Right lobe of liver (tissue), 4 donors: ENCODE data around the gene ADARB2.

Source experiments
- POLR2A ChIP-seq: fragments of 450-650 bp; IDR thresholded peaks from one replicate; pipeline ENCODE4 v1.6.1; 2017; ENCODE audit warnings: antibody characterized with exemption, mild to moderate bottlenecking
- TF ChIP-seq, protein P1 (sequence below), 4 donors: fragments of 200-600 bp in 3 of 4; fragments of 450-650 bp in 1 of 4; IDR thresholded peaks; one replicate each; pipeline versions ENCODE4 v1.5.1 to v1.8.0; 2016 to 2022; ENCODE audit warnings: antibody characterized with exemption in 4 of 4, mild to moderate bottlenecking in 2 of 4
- donor health status: DM: no; HTN: no; CAD: no.
- donor health status: DM: no; HTN: no; CAD: no.
- donor health status: DM: no; HTN: yes; CAD: no.

DNA sequence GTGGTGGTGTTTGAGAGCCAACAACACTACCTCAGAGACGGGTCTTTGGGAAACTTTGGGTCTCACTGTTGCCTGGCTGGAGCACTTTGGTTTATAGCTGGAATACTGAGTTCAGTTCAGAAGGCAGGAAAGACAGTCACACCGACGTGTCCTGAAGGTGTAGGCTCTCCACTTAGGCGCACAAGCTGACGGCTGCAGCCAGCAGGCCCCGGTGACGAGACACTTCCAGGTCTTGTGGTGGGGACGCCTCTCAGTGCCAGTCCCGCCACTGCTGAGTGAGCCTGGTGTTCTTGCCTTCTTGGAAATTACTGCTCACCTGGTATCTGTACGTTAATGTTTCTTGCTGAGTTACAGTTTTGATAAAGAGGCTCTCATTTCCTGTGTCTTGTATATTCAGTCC is 607.1 kb downstream of the ADARB2 start:
- TF ChIP-seq, protein P1, sequence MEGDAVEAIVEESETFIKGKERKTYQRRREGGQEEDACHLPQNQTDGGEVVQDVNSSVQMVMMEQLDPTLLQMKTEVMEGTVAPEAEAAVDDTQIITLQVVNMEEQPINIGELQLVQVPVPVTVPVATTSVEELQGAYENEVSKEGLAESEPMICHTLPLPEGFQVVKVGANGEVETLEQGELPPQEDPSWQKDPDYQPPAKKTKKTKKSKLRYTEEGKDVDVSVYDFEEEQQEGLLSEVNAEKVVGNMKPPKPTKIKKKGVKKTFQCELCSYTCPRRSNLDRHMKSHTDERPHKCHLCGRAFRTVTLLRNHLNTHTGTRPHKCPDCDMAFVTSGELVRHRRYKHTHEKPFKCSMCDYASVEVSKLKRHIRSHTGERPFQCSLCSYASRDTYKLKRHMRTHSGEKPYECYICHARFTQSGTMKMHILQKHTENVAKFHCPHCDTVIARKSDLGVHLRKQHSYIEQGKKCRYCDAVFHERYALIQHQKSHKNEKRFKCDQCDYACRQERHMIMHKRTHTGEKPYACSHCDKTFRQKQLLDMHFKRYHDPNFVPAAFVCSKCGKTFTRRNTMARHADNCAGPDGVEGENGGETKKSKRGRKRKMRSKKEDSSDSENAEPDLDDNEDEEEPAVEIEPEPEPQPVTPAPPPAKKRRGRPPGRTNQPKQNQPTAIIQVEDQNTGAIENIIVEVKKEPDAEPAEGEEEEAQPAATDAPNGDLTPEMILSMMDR (IDR thresholded peaks at IDR 0.05) = no peak
- TF ChIP-seq POLR2A = no peak
